GM21529 (cell line): ENCODE measurements around the gene MMP17.

Experiments
- ATAC-seq: cut with Tn5 transposase; IDR thresholded peaks from one replicate; pipeline ENCODE4 v1.9.1; 2021; ENCODE audit not compliant: unreplicated experiment

The MMP17 gene

GRCh38 chr12:131892711-131893604 is 64.8 kb downstream of the MMP17 start:
- no peak for ATAC-seq

GRCh38 chr12:131893605-131894312 is 65.6 kb downstream of the MMP17 start:
- ATAC-seq, result no peak

- ATAC-seq, result peak; percentile 82
Observed at GRCh38 chr12:131894313-131894860, 66.2 kb downstream of the MMP17 start, which contains the start of gene ULK1. TSS of gene ULK1 (plus strand) at chr12:131894622. CDS start at chr12:131895002, 380 bp downstream.

GRCh38 chr12:131894981-131895639 is 66.9 kb downstream of the MMP17 start:
- peak; percentile 6 for ATAC-seq

- no peak for ATAC-seq
Observed at GRCh38 chr12:131895640-131896079, 67.5 kb downstream of the MMP17 start.

- peak; percentile 54 for ATAC-seq
Observed at GRCh38 chr12:131896080-131896810, 68.1 kb downstream of the MMP17 start.

GRCh38 chr12:131896811-131897270 is 68.6 kb downstream of the MMP17 start:
- no peak for ATAC-seq

- no peak for ATAC-seq
Observed at GRCh38 chr12:131897276-131897675, 69.1 kb downstream of the MMP17 start.

- no peak for ATAC-seq
Observed at GRCh38 chr12:131897875-131898274, 69.7 kb downstream of the MMP17 start.

GRCh38 chr12:131900397-131900796 is 72.2 kb downstream of the MMP17 start:
- no peak for ATAC-seq
